ENCODE results near the gene IL12RB2. TPM values are rescaled to one million over a fixed set of nuclear protein-coding genes. Genes with fewer than 3 reads are reported as not detected.

IL12RB2 gene
- total and polyA plus RNA-seq, 10 of the 15 experiments (the other 5 are each of a cell fraction or from before 2014, with no cell fraction given) = 0.15 to 1.1 (median 0.54) TPM; not detected in 1

- POLR2A ChIA-PET = interaction anchor here (0.9 to 1.1 kb wide), 2 partner anchors 13 to 155 kb away, joined by 3 to 6 read pairs; no protein-coding TSS in a partner anchor
- intact Hi-C loops (cut with micrococcal nuclease; ENCODE audit: unreplicated experiment) (no loop called here), in situ Hi-C loops (cut with MboI) (loop anchor here (5.0 to 25.0 kb wide), 2 partner anchors 157 to 1058 kb away; no protein-coding TSS in a partner anchor)
- Histone ChIP-seq H3K27ac (ENCODE audit: control insufficient read depth, insufficient read depth) (no peak overlapping the region), H4K20me1 (ENCODE audit: control insufficient read depth, insufficient read depth) (no peaks in the 10 kb centered on the region), H3K4me3 (no peak overlapping the region), H2AFZ (ENCODE audit: control insufficient read depth, low read depth, low read length) (no peak overlapping the region), H3K27me3 (replicated peaks in 1 of 2; ENCODE audit: control insufficient read depth in 2 of 2, insufficient read depth in 2 of 2, low read length in 1 of 2) (no peaks in the 10 kb centered on the region), H3K4me1 (ENCODE audit: control insufficient read depth, insufficient read depth, low read length) (peaks cover 16% of the 10 kb centered on the region), H3K36me3 (ENCODE audit: control insufficient read depth in 2 of 2, insufficient read depth in 2 of 2, low read length in 1 of 2) (no peaks in the 10 kb centered on the region), H3K9ac (ENCODE audit: control insufficient read depth, insufficient read depth, low read length) (no peak overlapping the region), H3K9me3 (replicated peaks; ENCODE audit: control insufficient read depth, insufficient read depth, low read length) (no peaks in the 10 kb centered on the region), H3K79me2 (ENCODE audit: control insufficient read depth, insufficient read depth, low read length) (no peaks in the 10 kb centered on the region), H3K4me2 (ENCODE audit: control insufficient read depth, insufficient read depth) (no peak overlapping the region)
- 47% methylated on average over 2 of the region's 2 CpGs for WGBS (ENCODE audit: insufficient coverage, insufficient replicate concordance, low lambda C conversion rate, missing lambda C conversion rate)
- CTCF ChIA-PET = interaction anchor here (0.6 to 7.0 kb wide), 10 partner anchors 11 to 156 kb away, joined by 3 to 87 read pairs (median 14); no protein-coding TSS in a partner anchor
- no peak for FAIRE-seq
- ATAC-seq = no peak
- SMC1A ChIA-PET (ENCODE audit: uncharacterized antibody, unreplicated experiment) = interaction anchor here (0.7 to 7.3 kb wide), 13 partner anchors 10 to 197 kb away, joined by 3 to 49 read pairs (median 4); no protein-coding TSS in a partner anchor
- DNase-seq (ENCODE audit: low read depth, low spot score) = no peak
- RAD21 ChIA-PET (ENCODE audit: unreplicated experiment) = interaction anchor here (0.8 to 5.7 kb wide), 9 partner anchors 12 to 196 kb away, joined by 3 to 39 read pairs (median 5); no protein-coding TSS in a partner anchor
- no TSS peak for BruUV-seq (replicated peaks)
- TF ChIP-seq MYC (IDR thresholded peaks at IDR 0.05; ENCODE audit: insufficient read depth, insufficient read length, insufficient replicate concordance, low read length, severe bottlenecking) (no peak), CREB1 (IDR thresholded peaks at IDR 0.05; ENCODE audit: low read depth) (no peak), HDAC2 (IDR thresholded peaks at IDR 0.05) (no peak), BCLAF1 (IDR thresholded peaks at IDR 0.05) (no peak), FOXK2 (IDR thresholded peaks at IDR 0.05) (no peak), IRF3 (IDR thresholded peaks at IDR 0.05) (no peak), PAX8 (IDR thresholded peaks at IDR 0.05) (no peak), STAT1 (conservative IDR thresholded peaks at IDR 0.05) (no peak), MXI1 (IDR thresholded peaks at IDR 0.05; ENCODE audit: low read depth, low read length) (no peak), E2F4 (IDR thresholded peaks at IDR 0.05; ENCODE audit: low read depth, low read length) (no peak), RB1 (IDR thresholded peaks at IDR 0.05; ENCODE audit: borderline replicate concordance) (no peak), RAD51 (IDR thresholded peaks at IDR 0.05) (no peak), CEBPZ (IDR thresholded peaks at IDR 0.05; ENCODE audit: low read depth, low read length) (no peak), KDM1A (IDR thresholded peaks at IDR 0.05; ENCODE audit: borderline replicate concordance) (no peak), BRCA1 (IDR thresholded peaks at IDR 0.05; ENCODE audit: low read depth, low read length) (no peak)
These were observed 37.9 kb downstream of the IL12RB2 start for GRCh38 chr1:67345556-67345955.
